B cell (primary cell): ENCODE data around the gene GGACT.

Experiments used
- CTCF ChIP-seq: fragments of 200-600 bp; IDR thresholded peaks from one replicate; pipeline ENCODE4 v1.8.0; 2022; ENCODE audit warnings: antibody characterized with exemption, mild to moderate bottlenecking
- EZH2 ChIP-seq: IDR thresholded peaks from 2 replicates; pipeline ENCODE4 v1.6.1; 2012; ENCODE audit warnings: borderline replicate concordance, low read depth, mild to moderate bottlenecking, moderate library complexity, low read length; ENCODE audit not compliant: insufficient read depth, poor library complexity, severe bottlenecking

- TF ChIP-seq EZH2 (no peak), CTCF (no peak)
Measured at GRCh38 chr13:100594731-100595130, 6.1 kb upstream of the GGACT start.
